Effector CD8-positive, alpha-beta T cell (primary cell): ENCODE results near the gene IQGAP2.
"Not testable (repeated sequence)": the region's sequence is repeated elsewhere in the genome, so short reads cannot be mapped to it uniquely, and the experiment has no call there.

Source experiments
- DNase-seq: peaks from one replicate; lab custom pipeline; 2025; lab: John Stamatoyannopoulos, UW

Gene IQGAP2

DNA sequence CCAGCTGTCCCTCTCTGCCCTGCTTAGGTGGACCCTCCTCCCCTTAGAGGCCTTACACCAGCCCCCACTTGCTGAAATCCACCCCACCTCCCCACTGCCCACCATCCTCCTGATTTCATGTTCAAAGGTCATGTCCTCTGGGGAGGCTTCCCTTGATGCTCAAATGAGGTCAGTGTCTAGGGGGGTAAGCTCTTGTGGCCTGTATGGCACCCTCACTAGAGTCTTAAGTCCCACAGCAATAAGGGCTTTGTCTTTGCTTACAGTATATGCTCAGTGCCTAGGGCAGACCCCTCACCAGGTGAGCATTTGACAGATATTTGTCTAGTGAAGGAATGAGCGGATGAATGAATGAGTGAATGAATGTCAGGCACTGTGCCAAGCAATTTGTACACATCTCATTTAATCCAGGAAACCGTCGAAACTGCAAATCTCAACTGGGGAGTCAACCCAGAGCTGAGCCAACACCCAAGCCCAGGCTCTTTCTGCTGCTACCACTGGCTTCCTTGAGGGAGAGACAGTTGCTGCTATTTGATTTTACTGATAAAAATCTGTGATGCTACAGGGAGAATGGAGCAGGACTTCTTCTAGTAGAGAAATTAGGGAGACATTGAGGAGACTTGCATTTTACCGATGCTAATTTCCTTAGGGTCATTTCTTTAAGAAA lies 101.9 kb downstream of the IQGAP2 start:
- DNase-seq: no peak

DNA sequence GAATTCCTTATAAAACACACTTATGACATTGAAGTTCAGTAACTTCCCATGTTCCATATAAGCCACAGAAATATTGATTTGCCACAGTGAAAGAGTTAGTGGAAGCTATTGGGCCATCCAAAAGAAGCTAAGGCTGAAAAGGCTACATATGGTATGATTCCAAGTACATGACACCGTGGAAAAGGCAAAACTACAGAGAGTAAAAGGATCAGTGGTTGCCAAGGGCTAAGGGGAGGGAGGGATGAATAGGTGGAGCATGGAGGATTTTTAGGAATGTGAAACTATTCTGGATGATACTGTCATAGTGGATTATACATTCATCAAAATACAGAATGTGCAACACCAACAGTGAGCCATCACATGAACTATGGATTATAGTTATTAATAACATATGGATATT lies 110.4 kb downstream of the IQGAP2 start:
- DNase-seq: no peak

DNA sequence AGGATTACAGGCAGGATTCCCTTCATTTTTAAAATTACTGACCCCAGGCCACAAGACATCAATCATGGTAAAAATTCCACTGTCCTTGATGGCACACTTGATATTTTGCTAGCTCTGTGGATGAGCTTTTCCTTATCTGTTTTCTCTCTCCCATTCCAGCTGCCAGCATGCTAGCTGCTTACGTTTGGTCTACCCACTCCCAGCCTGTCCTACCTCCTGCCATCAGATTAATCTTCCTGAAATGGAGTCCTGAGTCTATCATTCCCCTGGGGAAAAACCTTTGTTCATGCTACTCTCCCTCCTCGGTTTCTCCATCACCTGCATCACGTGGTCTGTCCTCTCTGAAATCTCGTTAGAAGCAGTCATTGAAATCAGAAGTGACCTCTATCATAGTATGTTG lies 111.2 kb downstream of the IQGAP2 start:
- DNase-seq: no peak

DNA sequence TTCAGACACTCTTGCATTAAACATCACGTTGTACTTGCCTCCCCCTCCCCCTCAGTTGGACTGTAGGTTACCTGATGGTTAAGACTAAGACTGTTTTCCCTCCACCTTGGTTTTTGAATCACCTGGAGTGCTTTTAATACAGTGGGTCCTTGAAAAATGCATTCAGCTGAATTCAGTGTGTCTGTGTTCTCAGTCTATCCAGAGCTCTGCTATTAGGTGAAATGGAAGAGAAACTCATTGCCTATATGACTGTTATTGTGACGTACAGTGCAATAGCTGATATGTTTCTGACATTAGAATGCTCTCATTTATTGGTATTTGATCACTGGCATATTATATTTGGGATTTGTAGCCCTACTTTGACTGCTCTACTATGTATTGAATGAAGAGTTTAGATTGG lies 111.6 kb downstream of the IQGAP2 start:
- no peak for DNase-seq

DNA sequence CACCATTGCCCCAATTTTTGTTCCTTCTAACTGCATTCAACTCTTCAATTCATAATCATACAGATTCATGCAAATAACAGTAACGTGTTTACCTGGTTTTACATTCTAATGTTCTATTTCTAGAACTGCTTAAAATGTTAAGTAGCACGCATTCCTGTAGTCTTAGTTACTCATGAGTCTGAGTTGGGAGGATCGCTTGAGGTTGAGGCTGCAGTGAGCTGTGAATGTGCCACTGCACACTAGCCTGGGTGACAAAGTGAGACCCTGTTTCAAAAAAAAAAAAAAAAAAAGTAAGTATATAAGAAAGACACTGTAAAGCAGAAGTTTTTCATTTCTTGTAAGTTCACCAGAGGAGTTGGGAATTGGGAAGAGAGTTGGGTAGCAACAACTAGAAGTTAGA lies 114.2 kb downstream of the IQGAP2 start:
- DNase-seq: no peak

- DNase-seq: not testable (repeated sequence)
Measured at GRCh38 chr5:76518246-76518645, 115.2 kb downstream of the IQGAP2 start.

GRCh38 chr5:76521240-76521758 lies 118.2 kb downstream of the IQGAP2 start:
- no peak for DNase-seq

GRCh38 chr5:76522103-76522935 lies 119.2 kb downstream of the IQGAP2 start:
- DNase-seq: no peak

GRCh38 chr5:76524101-76524835 lies 121.2 kb downstream of the IQGAP2 start:
- no peak for DNase-seq

- no peak for DNase-seq
Measured at GRCh38 chr5:76524868-76525267, 121.8 kb downstream of the IQGAP2 start.

DNA sequence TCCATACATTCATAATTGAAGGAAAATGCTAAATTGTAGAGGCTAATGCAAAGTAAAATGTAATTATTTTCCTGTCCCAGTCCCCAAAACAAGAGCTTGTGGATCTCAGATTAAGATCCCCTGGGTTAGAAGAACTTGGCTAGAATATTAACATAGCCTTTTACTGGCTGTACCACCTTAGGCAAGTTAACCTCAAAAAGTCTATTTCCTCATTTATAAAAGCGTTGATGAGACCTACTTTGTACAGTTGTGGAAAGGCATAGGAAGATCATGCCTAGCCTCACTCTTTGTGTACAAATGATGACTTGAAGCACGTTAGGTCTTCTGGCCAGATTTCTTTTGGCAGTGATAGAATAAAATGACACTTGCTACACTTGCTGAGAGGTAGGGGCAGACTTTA lies 122.9 kb downstream of the IQGAP2 start:
- no peak for DNase-seq

- no peak for DNase-seq
Measured at GRCh38 chr5:76526950-76527583, 124.0 kb downstream of the IQGAP2 start.

DNA sequence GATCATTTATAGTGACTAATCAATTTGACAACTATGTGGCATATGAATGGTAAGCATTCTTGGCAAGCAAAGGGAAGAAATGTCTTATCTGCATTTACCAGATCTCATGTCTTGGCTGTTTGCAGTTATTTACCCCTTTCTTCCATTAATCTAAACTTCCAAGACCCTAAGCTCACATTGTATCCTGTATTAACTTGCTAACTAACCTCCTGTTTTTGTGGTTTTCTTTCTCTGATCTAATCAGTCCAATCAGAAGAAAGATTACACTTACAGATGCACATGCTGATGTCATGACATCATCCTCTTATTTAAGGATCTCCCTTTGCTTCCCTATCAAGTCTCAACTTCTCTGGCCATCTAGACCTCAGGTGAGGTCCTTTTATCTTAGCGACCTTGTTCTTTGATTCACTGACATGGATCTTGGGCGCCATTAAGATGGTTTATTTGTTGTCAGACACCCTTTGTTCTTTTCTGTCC lies 124.6 kb downstream of the IQGAP2 start:
- DNase-seq: no peak

- no peak for DNase-seq
Measured at GRCh38 chr5:76528547-76529331, 125.7 kb downstream of the IQGAP2 start.

DNA sequence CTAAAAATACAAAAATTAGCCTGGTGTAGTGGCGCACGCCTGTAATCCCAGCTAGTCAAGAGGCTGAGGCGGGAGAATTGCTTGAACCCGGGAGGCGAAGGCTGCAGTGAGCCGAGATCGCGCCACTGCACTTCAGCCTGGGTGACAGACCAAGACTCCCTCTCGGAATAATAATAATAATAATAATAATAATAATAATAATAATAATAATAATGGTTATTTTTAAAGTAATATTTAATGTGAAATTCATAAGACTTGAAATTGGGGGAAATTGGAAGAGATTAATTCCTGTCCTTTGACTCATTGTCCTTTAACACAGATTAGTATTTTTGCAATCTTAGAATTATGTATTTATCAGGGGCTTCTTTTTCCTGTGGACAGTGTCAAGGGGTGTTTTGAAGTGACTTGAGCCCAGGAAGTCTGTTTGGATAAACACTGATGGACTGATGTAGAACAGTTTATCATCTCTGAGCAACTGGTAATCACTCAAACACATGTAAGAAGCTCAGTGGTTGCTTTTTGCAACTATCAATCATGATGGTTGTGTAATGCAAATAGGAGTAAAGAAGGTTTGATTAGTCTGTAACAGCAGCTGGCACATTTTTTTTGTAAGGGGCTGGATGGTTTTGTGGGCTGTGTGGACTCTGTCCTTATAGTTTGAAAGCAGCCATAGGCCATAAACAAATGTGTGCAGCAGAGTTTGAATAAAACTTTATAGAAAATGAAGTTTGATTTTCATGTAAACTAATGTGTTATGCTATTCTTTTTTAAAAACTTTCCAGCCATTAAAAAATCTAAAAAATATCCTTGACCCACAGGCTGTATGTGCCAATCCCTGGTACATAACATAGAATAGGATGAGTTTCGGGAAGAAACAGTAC lies 126.6 kb downstream of the IQGAP2 start:
- no peak for DNase-seq

DNA sequence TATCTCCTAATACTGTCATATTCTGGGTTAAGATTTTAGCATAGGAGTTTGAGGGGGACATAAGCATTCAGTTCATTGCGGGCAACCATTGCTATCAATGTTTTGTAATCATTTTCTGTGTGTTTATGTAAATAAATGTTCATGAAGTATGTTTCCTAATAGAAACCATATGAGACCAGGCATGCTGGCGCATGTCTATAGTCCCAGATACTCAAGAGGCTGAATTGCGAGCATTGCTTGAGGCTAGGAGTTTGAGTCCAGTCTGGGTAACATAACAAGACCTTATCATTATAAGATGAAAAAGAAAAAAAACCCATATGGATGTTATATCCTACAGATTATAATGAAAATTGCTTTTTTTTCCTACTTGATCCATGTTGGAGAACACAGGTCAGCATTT lies 129.0 kb downstream of the IQGAP2 start:
- no peak for DNase-seq

DNA sequence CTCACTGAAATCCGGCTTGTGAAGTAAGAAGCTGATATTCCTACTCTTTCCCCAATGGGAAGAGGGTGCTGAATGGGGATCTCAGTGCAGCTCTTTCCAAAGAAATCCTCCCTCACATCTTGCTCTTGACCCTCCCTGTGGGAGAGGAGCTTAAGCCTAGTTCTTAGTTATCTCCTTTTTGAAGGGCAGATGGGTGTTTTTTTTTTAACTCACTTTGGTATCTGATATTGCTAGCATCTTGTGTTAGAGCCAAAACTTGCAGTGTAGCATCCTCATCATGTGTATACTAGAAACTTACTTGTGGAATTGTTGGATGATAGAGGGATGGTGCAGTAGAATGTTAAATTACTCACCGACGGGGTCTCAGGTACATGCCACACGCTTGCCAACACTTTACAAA lies 129.9 kb downstream of the IQGAP2 start:
- DNase-seq: no peak

GRCh38 chr5:76535577-76535976 lies 132.5 kb downstream of the IQGAP2 start:
- no peak for DNase-seq

GRCh38 chr5:76537073-76537543 lies 134.0 kb downstream of the IQGAP2 start:
- no peak for DNase-seq

GRCh38 chr5:76542241-76542640 lies 139.2 kb downstream of the IQGAP2 start:
- no peak for DNase-seq
